ENCODE data around the gene C11orf54. TPM values are rescaled to one million over a fixed set of nuclear protein-coding genes. Genes with fewer than 3 reads are reported as not detected.
A peak's percentile ranks its signal among the peaks of the same experiment; 100 is the strongest.

Gene C11orf54
- total and polyA plus RNA-seq, 10 of the 15 experiments (the other 5 are each of a cell fraction or from before 2014, with no cell fraction given): 15.1 to 32.3 (median 26.8) TPM

GRCh38 chr11:93736129-93736528, 5.3 kb upstream of the C11orf54 start:
- Histone ChIP-seq H2AFZ (ENCODE audit: control insufficient read depth, low read depth, low read length) (no peak overlapping the region), H3K4me2 (ENCODE audit: control insufficient read depth, insufficient read depth) (peak overlapping the region; percentile 6; the same call in 1 of the 2 replicates), H3K79me2 (ENCODE audit: control insufficient read depth, insufficient read depth, low read length) (peaks cover 81% of the 10 kb centered on the region), H3K4me1 (ENCODE audit: control insufficient read depth, insufficient read depth, low read length) (no peaks in the 10 kb centered on the region; the same call in none of the 2 replicates), H3K9ac (ENCODE audit: control insufficient read depth, insufficient read depth, low read length) (no peak overlapping the region), H3K36me3 (ENCODE audit: control insufficient read depth in 2 of 2, insufficient read depth in 2 of 2, low read length in 1 of 2) (peaks cover 9 to 34% of the 10 kb centered on the region in 2 experiments), H3K27ac (ENCODE audit: control insufficient read depth, insufficient read depth) (no peak overlapping the region), H3K4me3 (peak overlapping the region; percentile 76), H3K9me3 (replicated peaks; ENCODE audit: control insufficient read depth, insufficient read depth, low read length) (no peaks in the 10 kb centered on the region), H3K27me3 (replicated peaks in 1 of 2; ENCODE audit: control insufficient read depth in 2 of 2, insufficient read depth in 2 of 2, low read length in 1 of 2) (no peaks in the 10 kb centered on the region), H4K20me1 (ENCODE audit: control insufficient read depth, insufficient read depth) (no peaks in the 10 kb centered on the region)
- ATAC-seq: no peak
- no peak for DNase-seq (ENCODE audit: low read depth, low spot score)
- no TSS peak for BruUV-seq (replicated peaks)
- intact Hi-C loops (cut with micrococcal nuclease; ENCODE audit: unreplicated experiment): no loop called here
- FAIRE-seq: no peak
- in situ Hi-C loops (cut with MboI): no loop called here
- RAD21 ChIA-PET (ENCODE audit: unreplicated experiment): interaction anchor here (1.1 to 4.5 kb wide), 2 partner anchors 9 to 48 kb away, joined by 4 to 15 read pairs; partner anchors contain the start of gene MED17
- SMC1A ChIA-PET (ENCODE audit: uncharacterized antibody, unreplicated experiment): interaction anchor here (0.9 to 7.8 kb wide), 8 partner anchors 11 to 59 kb away, joined by 3 to 74 read pairs (median 4); partner anchors contain the start of gene MED17
- no peak for TF ChIP-seq USF1 (IDR thresholded peaks at IDR 0.05; ENCODE audit: borderline replicate concordance, extremely low read length, insufficient read depth, low read depth, low read length)
- no peak for TF ChIP-seq ZNF24 (IDR thresholded peaks at IDR 0.05)
- TF ChIP-seq BCL3 (IDR thresholded peaks at IDR 0.05; ENCODE audit: borderline replicate concordance, insufficient read depth, low read depth, low read length, poor library complexity, severe bottlenecking): no peak
- TF ChIP-seq IRF5 (IDR thresholded peaks at IDR 0.05; ENCODE audit: borderline replicate concordance): no peak
- no peak for TF ChIP-seq SMAD5 (IDR thresholded peaks at IDR 0.05; ENCODE audit: low read depth)
- TF ChIP-seq NBN (IDR thresholded peaks at IDR 0.05): no peak
- TF ChIP-seq RAD21 (IDR thresholded peaks at IDR 0.05; ENCODE audit: insufficient read depth, low read depth, low read length): no peak
- no peak for TF ChIP-seq USF2 (IDR thresholded peaks at IDR 0.05; ENCODE audit: borderline replicate concordance, low read depth, low read length)
- no peak for TF ChIP-seq POLR2A (IDR thresholded peaks at IDR 0.05; ENCODE audit: low read depth, low read length)
- no peak for TF ChIP-seq ZZZ3 (IDR thresholded peaks at IDR 0.05; ENCODE audit: control insufficient read depth, insufficient read length, low read depth)
- no peak for TF ChIP-seq E2F8 (IDR thresholded peaks at IDR 0.05; ENCODE audit: low read depth, partially characterized antibody)
- no peak for TF ChIP-seq LARP7 (IDR thresholded peaks at IDR 0.05)
- TF ChIP-seq MTA2 (IDR thresholded peaks at IDR 0.05; ENCODE audit: low read depth): no peak
- no peak for TF ChIP-seq ZNF217 (IDR thresholded peaks at IDR 0.05)
- TF ChIP-seq RELA (IDR thresholded peaks at IDR 0.05; ENCODE audit: borderline replicate concordance, partially characterized antibody): no peak
- POLR2A ChIA-PET: interaction anchor here (0.5 to 1.4 kb wide), 3 partner anchors 22 to 74 kb away, joined by 3 to 5 read pairs (median 4); partner anchors contain the start of gene CEP295
- CTCF ChIA-PET: interaction anchor here (0.5 to 1.8 kb wide), 3 partner anchors 11 to 784 kb away, joined by 3 to 5 read pairs (median 4); partner anchors contain the start of gene MED17
